ENCODE measurements around the gene ZNF625.

ZNF625 gene

DNA sequence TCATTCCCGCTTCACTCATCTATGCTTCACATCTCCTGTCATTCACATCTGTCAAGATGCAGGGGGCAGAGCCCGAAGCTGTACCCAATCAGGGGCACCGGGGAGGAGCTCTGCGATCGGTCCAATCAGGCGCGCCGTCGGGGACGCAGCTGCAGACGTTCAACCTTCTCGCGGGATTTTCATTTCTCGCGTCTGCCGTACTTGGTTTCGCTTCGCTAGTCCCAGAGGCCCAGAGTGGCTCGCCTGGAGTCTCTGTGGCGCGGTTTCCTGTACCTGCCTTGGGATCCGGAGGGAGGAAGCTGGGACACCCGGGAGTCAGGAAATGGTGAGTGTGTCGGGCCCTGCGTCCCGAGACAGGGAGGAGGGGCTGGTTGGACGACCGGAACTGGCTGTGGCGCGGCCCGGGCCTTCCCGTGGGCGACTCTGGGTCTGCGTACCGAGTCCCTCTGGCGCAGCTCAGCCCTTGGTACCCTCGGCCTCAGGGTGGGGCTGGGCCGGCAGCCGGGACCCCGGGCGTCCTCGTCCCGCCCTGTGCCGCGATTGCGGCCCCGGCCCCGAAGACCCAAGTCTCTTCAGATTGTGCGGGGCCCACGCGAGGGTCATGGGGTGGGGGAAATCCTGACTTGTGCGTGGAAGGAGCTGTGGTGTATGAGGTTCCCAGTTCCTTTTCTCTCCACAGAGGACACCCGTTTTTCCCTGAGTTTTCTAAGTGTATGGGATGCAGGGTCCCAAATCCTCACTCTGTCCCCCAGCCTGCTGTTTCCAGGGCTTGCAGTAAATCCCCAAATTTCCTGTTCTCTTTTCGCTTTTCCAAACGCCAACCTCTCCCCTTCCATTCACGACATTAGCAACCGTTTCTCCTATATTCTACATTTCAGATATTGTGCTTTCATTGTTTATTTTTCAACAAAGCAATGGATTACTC, 6.6 kb upstream of the ZNF625 start, which contains the start of gene ZNF136:
Gene ZNF136 (plus strand): TSS at position 215 of the 925 bp plus-strand sequence. CDS start 108 bp downstream, at position 323.
- H3K4me3 ChIP-seq (ENCODE audit: low read depth in 1 of 2, low read length in 2 of 2) = peak within 1 kb of the TSS; percentile 53 to 97

DNA sequence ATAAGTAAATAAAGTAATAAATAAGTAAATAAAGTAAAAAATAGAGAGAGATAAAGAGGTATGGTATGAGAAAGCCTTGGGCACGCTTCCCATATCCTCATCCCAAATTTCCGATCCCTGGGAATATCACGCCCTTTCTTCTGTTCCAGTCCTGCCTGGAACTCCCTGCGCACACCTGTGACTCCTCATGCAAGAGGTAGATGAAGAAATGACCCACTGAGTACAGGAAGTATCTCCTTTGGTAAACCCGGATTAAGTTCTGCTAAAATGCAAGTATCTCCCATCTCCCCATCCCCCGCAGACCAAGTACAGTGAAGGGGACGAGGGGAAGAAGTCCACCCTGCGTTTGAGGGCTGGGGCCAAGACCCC, 6.0 kb upstream of the ZNF625 start:
- H3K36me3 ChIP-seq (ENCODE audit: insufficient read depth, low read length) = peaks cover 6% of the 10 kb centered on the region
- peak overlapping the region; percentile 83 for H3K27ac ChIP-seq (ENCODE audit: low read depth, low read length)
- no peaks in the 10 kb centered on the region for H3K27me3 ChIP-seq (ENCODE audit: control insufficient read depth in 1 of 2, insufficient read depth in 2 of 2, low read length in 2 of 2)
- H3K4me3 ChIP-seq (ENCODE audit: low read depth in 1 of 2, low read length in 2 of 2) = peak overlapping the region; percentile 53 to 97
- H3K9ac ChIP-seq (ENCODE audit: low read length) = peak overlapping the region; percentile 89
- peaks cover 29% of the 10 kb centered on the region for H3K4me1 ChIP-seq (ENCODE audit: insufficient read depth, low read length)
- H3K9me3 ChIP-seq (ENCODE audit: low read length) = no peaks in the 10 kb centered on the region

More for the DNA sequence above, 6.6 kb upstream of the ZNF625 start, which contains the start of gene ZNF136:
- H3K27me3 ChIP-seq (ENCODE audit: control insufficient read depth in 1 of 2, insufficient read depth in 2 of 2, low read length in 2 of 2) = no peaks in the 10 kb centered on the region
- H3K9me3 ChIP-seq (ENCODE audit: low read length) = no peaks in the 10 kb centered on the region
- peak within 1 kb of the TSS; percentile 89 for H3K9ac ChIP-seq (ENCODE audit: low read length)
- H3K4me1 ChIP-seq (ENCODE audit: insufficient read depth, low read length) = peaks cover 29% of the 10 kb centered on the region
- peaks cover 6% of the 10 kb centered on the region for H3K36me3 ChIP-seq (ENCODE audit: insufficient read depth, low read length)
- H3K27ac ChIP-seq (ENCODE audit: low read depth, low read length) = peak within 1 kb of the TSS; percentile 83

DNA sequence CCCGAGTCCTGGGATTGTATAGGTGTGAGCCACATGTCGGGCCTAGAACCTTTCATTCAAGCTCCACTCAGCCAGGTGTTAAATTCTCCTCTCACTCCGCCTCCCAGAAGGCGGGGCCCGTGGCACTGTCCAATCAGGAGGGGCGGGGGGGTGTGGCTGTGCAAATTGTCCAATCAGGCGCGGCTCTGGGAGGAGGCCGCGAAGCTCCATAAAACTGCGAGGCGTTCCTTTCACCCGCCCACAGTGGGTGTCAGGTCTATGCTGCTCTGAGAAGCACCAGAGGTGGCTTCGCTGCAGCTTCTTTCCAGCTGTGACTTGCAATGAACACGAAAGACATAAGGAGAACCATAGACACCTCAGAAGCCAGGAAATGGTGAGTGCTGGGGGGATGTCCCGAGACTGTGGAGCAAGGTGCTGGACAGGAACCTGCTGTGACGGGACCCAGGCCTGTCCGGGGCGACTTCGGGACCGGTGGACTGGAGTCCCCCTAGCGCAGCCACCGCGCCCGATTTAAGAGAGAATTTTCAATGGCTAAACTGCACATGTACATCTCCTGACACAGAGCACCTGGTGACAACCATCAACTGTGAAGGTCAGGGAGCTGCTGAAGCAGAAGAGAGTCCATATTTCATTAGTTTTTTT, 3.4 kb upstream of the ZNF625 start:
- Histone ChIP-seq H3K9ac (ENCODE audit: low read length) (no peak overlapping the region), H3K27me3 (ENCODE audit: control insufficient read depth in 1 of 2, insufficient read depth in 2 of 2, low read length in 2 of 2) (no peaks in the 10 kb centered on the region), H3K27ac (ENCODE audit: low read depth, low read length) (no peak overlapping the region), H3K36me3 (ENCODE audit: insufficient read depth, low read length) (peaks cover 2% of the 10 kb centered on the region), H3K9me3 (ENCODE audit: low read length) (no peaks in the 10 kb centered on the region), H3K4me3 (ENCODE audit: low read depth in 1 of 2, low read length in 2 of 2) (no peak overlapping the region), H3K4me1 (ENCODE audit: insufficient read depth, low read length) (peaks cover 13% of the 10 kb centered on the region)

DNA sequence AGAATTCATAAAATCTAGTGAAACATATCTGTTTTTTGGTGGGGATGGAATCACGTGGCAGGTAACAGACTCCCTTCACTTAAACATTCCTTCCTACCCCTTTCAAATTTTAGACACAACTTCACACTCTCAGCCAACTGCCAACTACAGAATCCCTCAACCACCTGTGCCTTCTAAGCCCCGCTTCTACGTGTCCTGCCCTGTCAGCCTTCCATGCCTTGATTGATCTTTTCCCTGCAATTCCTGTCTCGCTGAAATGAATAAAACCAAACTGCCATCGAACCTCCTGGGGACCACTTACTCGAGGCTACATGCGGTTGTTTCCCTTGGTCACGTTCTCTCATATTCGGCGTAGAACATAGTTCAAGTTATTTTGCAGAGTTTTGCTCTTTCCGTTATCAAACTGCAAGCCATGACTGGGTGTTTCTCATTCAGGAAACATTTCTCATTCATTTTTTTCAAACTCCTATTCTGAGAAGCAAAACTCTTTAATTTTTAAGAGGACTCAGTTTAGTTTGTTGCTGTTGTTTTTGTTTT, 1.1 kb downstream of the ZNF625 start:
- H3K27ac ChIP-seq (ENCODE audit: low read depth, low read length) = peak overlapping the region; percentile 90
- H3K4me3 ChIP-seq (ENCODE audit: low read depth in 1 of 2, low read length in 2 of 2) = peak overlapping the region; percentile 83 to 87
- peaks cover under 1% of the 10 kb centered on the region for H3K36me3 ChIP-seq (ENCODE audit: insufficient read depth, low read length)
- H3K9ac ChIP-seq (ENCODE audit: low read length) = peak overlapping the region; percentile 42
- no peaks in the 10 kb centered on the region for H3K27me3 ChIP-seq (ENCODE audit: control insufficient read depth in 1 of 2, insufficient read depth in 2 of 2, low read length in 2 of 2)
- no peaks in the 10 kb centered on the region for H3K9me3 ChIP-seq (ENCODE audit: low read length)
- no peaks in the 10 kb centered on the region for H3K4me1 ChIP-seq (ENCODE audit: insufficient read depth, low read length)

DNA sequence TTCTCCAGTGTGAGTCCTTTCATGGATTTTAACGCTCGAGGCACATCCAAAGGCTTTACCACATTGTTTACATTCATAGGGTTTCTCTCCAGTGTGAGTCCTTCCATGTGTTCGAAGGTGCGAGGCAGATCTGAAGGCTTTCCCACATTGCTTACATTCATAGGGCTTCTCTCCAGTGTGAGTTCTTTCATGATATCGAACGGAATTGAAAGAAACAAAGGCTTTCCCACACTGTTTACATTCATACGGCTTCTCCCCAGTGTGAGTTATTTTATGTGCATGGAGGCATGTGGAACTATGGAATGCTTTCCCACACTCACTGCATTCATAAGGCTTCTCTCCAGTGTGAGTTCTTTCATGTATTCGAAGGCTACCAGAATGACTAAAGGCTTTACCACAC, 11.2 kb downstream of the ZNF625 start:
- Histone ChIP-seq H3K9me3 (ENCODE audit: low read length) (no peaks in the 10 kb centered on the region), H3K27me3 (ENCODE audit: control insufficient read depth in 1 of 2, insufficient read depth in 2 of 2, low read length in 2 of 2) (no peaks in the 10 kb centered on the region), H3K9ac (ENCODE audit: low read length) (no peak overlapping the region), H3K27ac (ENCODE audit: low read depth, low read length) (no peak overlapping the region), H3K4me3 (ENCODE audit: low read depth in 1 of 2, low read length in 2 of 2) (no peak overlapping the region), H3K36me3 (ENCODE audit: insufficient read depth, low read length) (peaks cover 26% of the 10 kb centered on the region), H3K4me1 (ENCODE audit: insufficient read depth, low read length) (peaks cover 7% of the 10 kb centered on the region)

DNA sequence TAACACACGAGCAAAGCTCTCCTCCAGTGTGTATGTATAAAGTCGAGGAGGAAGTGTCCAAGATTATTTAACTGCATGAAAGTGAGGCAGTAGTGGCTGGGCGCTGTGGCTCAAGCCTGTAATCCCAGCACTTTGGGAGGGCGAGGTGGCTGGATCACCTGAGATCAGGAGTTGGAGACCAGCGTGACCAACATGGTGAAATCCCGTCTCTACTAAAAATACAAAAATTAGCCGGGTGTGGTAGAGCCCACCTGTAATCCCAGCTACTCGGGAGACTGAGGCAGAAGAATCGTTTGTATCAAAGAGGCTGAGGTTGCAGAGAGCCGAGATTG, 15.2 kb downstream of the ZNF625 start:
- H3K27ac ChIP-seq (ENCODE audit: low read depth, low read length) = no peak overlapping the region
- H3K36me3 ChIP-seq (ENCODE audit: insufficient read depth, low read length) = peaks cover 26% of the 10 kb centered on the region
- H3K9me3 ChIP-seq (ENCODE audit: low read length) = no peaks in the 10 kb centered on the region
- peak overlapping the region in 1 of 2 donors; percentile 42 for H3K4me3 ChIP-seq (ENCODE audit: low read depth in 1 of 2, low read length in 2 of 2)
- peaks cover 18% of the 10 kb centered on the region for H3K4me1 ChIP-seq (ENCODE audit: insufficient read depth, low read length)
- no peaks in the 10 kb centered on the region for H3K27me3 ChIP-seq (ENCODE audit: control insufficient read depth in 1 of 2, insufficient read depth in 2 of 2, low read length in 2 of 2)
- H3K9ac ChIP-seq (ENCODE audit: low read length) = no peak overlapping the region

DNA sequence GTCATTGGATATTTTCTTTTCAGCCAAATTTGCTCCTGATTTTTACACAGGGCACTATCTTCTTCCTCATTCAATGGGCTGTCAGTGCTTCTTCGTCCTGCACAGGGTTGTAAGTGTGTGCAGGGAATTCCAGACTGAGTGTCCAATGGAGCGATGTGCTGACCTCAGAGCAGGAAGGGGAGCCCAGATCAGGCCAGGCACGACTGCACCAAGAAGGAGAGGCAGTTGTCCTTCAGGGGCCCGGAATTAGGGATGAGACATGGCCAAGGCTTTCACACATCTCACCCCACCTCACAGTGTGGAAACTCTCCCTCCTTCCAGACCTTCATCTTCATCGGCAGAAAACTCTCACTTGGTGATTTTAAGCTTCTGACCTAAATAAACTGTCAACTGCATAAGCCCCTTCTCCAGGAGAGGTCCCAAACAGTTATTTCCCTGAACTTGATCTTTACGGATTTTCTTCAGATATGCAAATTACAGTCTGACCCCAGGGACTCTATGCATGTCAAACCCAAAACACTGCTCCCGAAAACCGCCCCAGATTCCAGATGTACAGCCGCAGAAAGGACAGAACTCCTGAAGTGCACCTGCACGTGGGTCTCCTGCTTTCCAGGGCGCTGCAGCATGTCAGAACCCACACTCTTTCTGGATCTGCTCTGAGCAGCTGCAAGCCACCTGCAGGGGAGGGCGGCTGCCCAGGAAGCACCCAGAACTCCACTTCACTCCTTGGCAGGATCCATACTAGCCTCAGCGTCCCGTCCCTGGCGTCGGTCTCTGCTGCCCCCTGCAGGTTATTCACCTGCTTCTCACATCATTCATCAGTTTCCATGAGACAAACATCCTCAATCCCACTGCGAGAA, 15.8 kb downstream of the ZNF625 start:
- peaks cover 18% of the 10 kb centered on the region for H3K4me1 ChIP-seq (ENCODE audit: insufficient read depth, low read length)
- no peaks in the 10 kb centered on the region for H3K27me3 ChIP-seq (ENCODE audit: control insufficient read depth in 1 of 2, insufficient read depth in 2 of 2, low read length in 2 of 2)
- H3K9ac ChIP-seq (ENCODE audit: low read length) = no peak overlapping the region
- H3K36me3 ChIP-seq (ENCODE audit: insufficient read depth, low read length) = peaks cover 22% of the 10 kb centered on the region
- no peaks in the 10 kb centered on the region for H3K9me3 ChIP-seq (ENCODE audit: low read length)
- H3K27ac ChIP-seq (ENCODE audit: low read depth, low read length) = peak overlapping the region; percentile 84
- H3K4me3 ChIP-seq (ENCODE audit: low read depth in 1 of 2, low read length in 2 of 2) = peak overlapping the region; percentile 42 to 95

DNA sequence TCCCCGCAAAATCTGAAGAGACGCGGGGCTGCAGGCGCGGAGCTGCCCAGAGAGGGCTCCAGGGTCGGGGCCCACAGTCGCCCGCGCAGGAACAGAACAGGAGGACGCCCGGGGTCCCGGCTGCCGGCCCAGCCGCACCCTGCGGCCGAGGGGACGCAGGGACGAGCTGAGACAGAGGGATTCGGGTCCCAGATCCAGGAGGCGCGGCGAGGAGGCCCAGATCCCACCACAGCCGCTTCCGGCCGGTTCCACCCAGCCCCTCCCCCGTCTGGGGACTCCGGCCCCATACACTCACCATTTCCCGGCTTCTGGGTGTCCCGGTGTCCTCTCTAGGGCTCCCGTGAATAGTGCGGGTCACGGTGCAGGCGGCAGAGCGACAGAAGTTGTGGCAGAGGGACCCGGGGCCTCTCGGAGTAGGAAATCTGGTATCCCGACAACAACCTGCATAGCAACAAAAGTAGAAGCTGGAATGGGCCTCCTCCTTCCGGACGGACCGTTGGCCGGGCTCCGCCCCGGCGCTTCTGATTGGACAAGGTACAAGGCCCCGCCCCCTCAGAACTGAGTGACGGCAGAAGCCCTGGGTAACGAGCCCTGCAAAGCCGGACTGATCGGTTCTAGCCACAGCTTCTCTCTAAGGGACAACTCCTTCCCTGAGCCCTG, 16.5 kb downstream of the ZNF625 start, which contains the start of gene ZNF20:
Gene ZNF20 (minus strand): TSS at position 466 of the 660 bp plus-strand sequence. CDS start 168 bp downstream, at position 298.
- H3K9me3 ChIP-seq (ENCODE audit: low read length) = no peaks in the 10 kb centered on the region
- peak within 1 kb of the TSS; percentile 86 to 95 for H3K4me3 ChIP-seq (ENCODE audit: low read depth in 1 of 2, low read length in 2 of 2)
- peak within 1 kb of the TSS; percentile 37 for H3K9ac ChIP-seq (ENCODE audit: low read length)

DNA sequence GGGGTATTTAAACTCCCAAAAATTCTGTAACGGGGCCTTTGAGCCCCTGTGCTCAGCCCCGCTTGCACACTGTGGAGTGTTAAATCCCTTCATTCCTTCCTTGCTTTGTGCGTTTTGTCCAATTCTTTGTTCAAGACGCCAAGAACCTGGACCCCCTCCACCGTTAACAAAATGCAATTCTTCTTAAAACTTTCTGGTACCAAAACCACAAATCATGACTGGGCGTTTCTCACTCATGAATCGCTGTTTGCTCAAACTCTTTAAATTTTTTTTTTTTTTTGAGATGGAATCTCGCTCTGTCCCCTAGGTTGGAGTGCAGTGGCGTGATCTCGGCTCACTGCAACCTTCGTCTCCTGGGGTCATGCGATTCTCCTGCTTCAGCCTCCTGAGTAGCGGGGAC, 17.3 kb downstream of the ZNF625 start:
- Histone ChIP-seq H3K9me3 (ENCODE audit: low read length) (no peaks in the 10 kb centered on the region), H3K9ac (ENCODE audit: low read length) (peak overlapping the region; percentile 37), H3K36me3 (ENCODE audit: insufficient read depth, low read length) (peaks cover 20% of the 10 kb centered on the region), H3K27me3 (ENCODE audit: control insufficient read depth in 1 of 2, insufficient read depth in 2 of 2, low read length in 2 of 2) (no peaks in the 10 kb centered on the region), H3K4me1 (ENCODE audit: insufficient read depth, low read length) (peaks cover 18% of the 10 kb centered on the region), H3K4me3 (ENCODE audit: low read depth in 1 of 2, low read length in 2 of 2) (peak overlapping the region; percentile 86 to 95), H3K27ac (ENCODE audit: low read depth, low read length) (peak overlapping the region; percentile 84)

More for the DNA sequence above, 16.5 kb downstream of the ZNF625 start, which contains the start of gene ZNF20:
- H3K27me3 ChIP-seq (ENCODE audit: control insufficient read depth in 1 of 2, insufficient read depth in 2 of 2, low read length in 2 of 2) = no peaks in the 10 kb centered on the region
- H3K27ac ChIP-seq (ENCODE audit: low read depth, low read length) = peak within 1 kb of the TSS; percentile 84
- H3K4me1 ChIP-seq (ENCODE audit: insufficient read depth, low read length) = peaks cover 18% of the 10 kb centered on the region
- H3K36me3 ChIP-seq (ENCODE audit: insufficient read depth, low read length) = peaks cover 22% of the 10 kb centered on the region

DNA sequence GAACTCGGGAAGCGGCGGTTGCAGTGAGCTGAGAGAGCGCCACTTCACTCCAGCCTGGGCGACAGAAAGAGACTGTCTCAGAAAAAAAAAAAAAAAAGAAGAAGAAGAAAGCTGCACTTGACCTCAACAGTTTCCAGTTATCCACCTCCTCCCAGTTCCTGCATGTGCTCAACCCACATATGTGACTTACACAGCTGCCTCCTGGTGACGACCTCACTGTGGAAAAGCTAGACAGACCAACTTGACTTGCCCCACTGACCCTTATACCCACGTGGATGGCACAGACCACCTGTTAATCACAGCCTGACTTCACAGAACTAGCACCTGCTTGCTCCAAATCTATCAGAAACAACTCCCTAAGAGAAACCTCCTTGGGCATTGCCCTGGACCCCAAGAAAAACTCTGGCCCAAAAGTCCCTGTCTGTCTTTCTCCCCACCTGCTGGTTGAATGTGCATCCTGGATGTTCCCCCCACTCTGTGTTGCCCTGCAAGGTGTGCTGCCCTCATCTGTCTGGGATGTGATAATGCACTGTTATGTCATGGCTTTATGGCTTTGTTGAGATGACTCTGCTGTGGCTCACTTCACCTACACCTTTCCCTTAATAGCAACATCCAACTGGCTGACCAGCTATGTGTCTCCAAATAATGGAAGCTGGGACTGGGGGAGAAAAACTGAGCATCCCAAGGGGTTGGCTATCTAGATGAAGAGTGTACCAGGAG, 19.2 kb downstream of the ZNF625 start:
- no peaks in the 10 kb centered on the region for H3K27me3 ChIP-seq (ENCODE audit: control insufficient read depth in 1 of 2, insufficient read depth in 2 of 2, low read length in 2 of 2)
- no peak overlapping the region for H3K4me3 ChIP-seq (ENCODE audit: low read depth in 1 of 2, low read length in 2 of 2)
- peaks cover 33% of the 10 kb centered on the region for H3K36me3 ChIP-seq (ENCODE audit: insufficient read depth, low read length)
- H3K9ac ChIP-seq (ENCODE audit: low read length) = no peak overlapping the region
- H3K4me1 ChIP-seq (ENCODE audit: insufficient read depth, low read length) = peaks cover 18% of the 10 kb centered on the region
- H3K9me3 ChIP-seq (ENCODE audit: low read length) = peaks cover 12% of the 10 kb centered on the region
- H3K27ac ChIP-seq (ENCODE audit: low read depth, low read length) = no peak overlapping the region

Measured in muscle layer of colon (tissue), 2 donors.